Immature natural killer cell (primary cell): ENCODE measurements around the gene HEATR1. TPM values are rescaled to one million over a fixed set of nuclear protein-coding genes. Genes with fewer than 3 reads are reported as not detected.

Experiments used
- DNase-seq, 3 donors: peaks; one replicate each; pipeline ENCODE4 v3.0.0; 2022; ENCODE audit warnings: mixed read lengths in 1 of 3
- H3K27ac Mint-ChIP-seq, 6 donors: one replicate each; pipeline ENCODE4 v1.8.0; 2020; ENCODE audit warnings: mixed read lengths in 6 of 6, mild to moderate bottlenecking in 5 of 6, inconsistent platforms in 4 of 6, moderate library complexity in 3 of 6
- H3K27me3 Mint-ChIP-seq, 3 donors: one replicate each; pipeline ENCODE4 v1.8.0; 2020 to 2021; ENCODE audit warnings: low read depth in 3 of 3, mild to moderate bottlenecking in 3 of 3, mixed read lengths in 3 of 3, moderate library complexity in 3 of 3, inconsistent platforms in 1 of 3
- H3K36me3 Mint-ChIP-seq, 3 donors: one replicate each; pipeline ENCODE4 v1.8.0; 2020; ENCODE audit warnings: mixed read lengths in 3 of 3, inconsistent platforms in 2 of 3, mild to moderate bottlenecking in 2 of 3
- H3K4me1 Mint-ChIP-seq, 2 donors: one replicate each; pipeline ENCODE4 v1.8.0; 2020; ENCODE audit warnings: inconsistent platforms in 2 of 2, mild to moderate bottlenecking in 2 of 2, mixed read lengths in 2 of 2, moderate library complexity in 1 of 2
- H3K4me3 Mint-ChIP-seq, 5 donors: one replicate each; pipeline ENCODE4 v1.8.0; 2020; ENCODE audit warnings: mild to moderate bottlenecking in 5 of 5, mixed read lengths in 5 of 5, inconsistent platforms in 3 of 5, moderate library complexity in 3 of 5
- H3K9me3 Mint-ChIP-seq, 6 donors: one replicate each; pipeline ENCODE4 v1.8.0; 2020; ENCODE audit warnings: mild to moderate bottlenecking in 6 of 6, mixed read lengths in 6 of 6, inconsistent platforms in 4 of 6, moderate library complexity in 3 of 6
- polyA plus RNA-seq, 3 donors: library from polyadenylated mRNA; unstranded; fragments of 300-500 nt; fragmentation: Illumina TruSeq; gene quantifications; one replicate each; pipeline ENCODE4 v1.2.3, GENCODE V29; 2021

Gene HEATR1
- polyA plus RNA-seq: 10 to 100 TPM in 1 of 3 donors, 1 to 10 TPM in 2; 3.8 to 11.6 (median 4.6) TPM

GRCh38 chr1:236603991-236604904 lies at the start of gene HEATR1:
Gene HEATR1 (minus strand): TSS chr1:236604516. CDS start chr1:236604095, 421 bp downstream.
- H3K4me3 Mint-ChIP-seq: peak within 1 kb of the TSS; percentile 97 to 99 (median 98)
- H3K9me3 Mint-ChIP-seq: no peaks in the 10 kb centered on the region
- H3K36me3 Mint-ChIP-seq: peaks cover 0 to 13% (median 7%) of the 10 kb centered on the region in 3 donors
- H3K27me3 Mint-ChIP-seq: peaks cover 4 to 18% (median 14%) of the 10 kb centered on the region in 3 donors
- peaks cover 26 to 38% of the 10 kb centered on the region in 2 donors for H3K4me1 Mint-ChIP-seq
- peak; percentile 82 to 84 (median 82) for DNase-seq
- peak within 1 kb of the TSS; percentile 88 to 96 (median 92) for H3K27ac Mint-ChIP-seq

- peaks cover 0 to 2% (median 1%) of the 10 kb centered on the region in 3 donors for H3K27me3 Mint-ChIP-seq
- H3K36me3 Mint-ChIP-seq: no peaks in the 10 kb centered on the region
- H3K27ac Mint-ChIP-seq: no peak overlapping the region
- H3K4me3 Mint-ChIP-seq: no peak overlapping the region
- H3K9me3 Mint-ChIP-seq: no peaks in the 10 kb centered on the region
- no peak for DNase-seq
- no peaks in the 10 kb centered on the region for H3K4me1 Mint-ChIP-seq
Observed at GRCh38 chr1:236645016-236645680, 40.8 kb upstream of the HEATR1 start.

- no peak overlapping the region for H3K27ac Mint-ChIP-seq
- no peak overlapping the region for H3K4me3 Mint-ChIP-seq
- H3K9me3 Mint-ChIP-seq: no peaks in the 10 kb centered on the region
- peaks cover 0 to 2% (median 1%) of the 10 kb centered on the region in 3 donors for H3K27me3 Mint-ChIP-seq
- no peaks in the 10 kb centered on the region for H3K36me3 Mint-ChIP-seq
- H3K4me1 Mint-ChIP-seq: no peaks in the 10 kb centered on the region
- no peak for DNase-seq
Observed at GRCh38 chr1:236642763-236643162, 38.4 kb upstream of the HEATR1 start.

GRCh38 chr1:236639686-236640085 lies 35.4 kb upstream of the HEATR1 start:
- Mint-ChIP-seq H3K4me3 (no peak overlapping the region), H3K27ac (no peak overlapping the region), H3K27me3 (peaks cover 1 to 5% (median 3%) of the 10 kb centered on the region in 3 donors), H3K9me3 (no peaks in the 10 kb centered on the region), H3K4me1 (no peaks in the 10 kb centered on the region), H3K36me3 (peaks cover 0 to 3% (median 0%) of the 10 kb centered on the region in 3 donors)
- DNase-seq: no peak

- Mint-ChIP-seq H3K9me3 (no peaks in the 10 kb centered on the region), H3K27me3 (peaks cover 1 to 5% (median 3%) of the 10 kb centered on the region in 3 donors), H3K36me3 (peaks cover 0 to 3% (median 0%) of the 10 kb centered on the region in 3 donors), H3K27ac (no peak overlapping the region), H3K4me1 (no peaks in the 10 kb centered on the region), H3K4me3 (no peak overlapping the region)
- no peak for DNase-seq
Observed at GRCh38 chr1:236638945-236639344, 34.6 kb upstream of the HEATR1 start.

- Mint-ChIP-seq H3K27me3 (peaks cover 0 to 9% (median 1%) of the 10 kb centered on the region in 3 donors), H3K36me3 (peaks cover 0 to 3% (median 0%) of the 10 kb centered on the region in 3 donors), H3K27ac (no peak overlapping the region), H3K4me1 (no peaks in the 10 kb centered on the region), H3K4me3 (no peak overlapping the region), H3K9me3 (no peaks in the 10 kb centered on the region)
- DNase-seq: no peak
Observed at GRCh38 chr1:236636017-236636416, 31.7 kb upstream of the HEATR1 start.

- Mint-ChIP-seq H3K4me3 (no peak overlapping the region), H3K27ac (no peak overlapping the region), H3K9me3 (peaks cover 0 to 2% (median under 1%) of the 10 kb centered on the region in 6 donors), H3K27me3 (peaks cover 3 to 31% (median 7%) of the 10 kb centered on the region in 3 donors), H3K4me1 (no peaks in the 10 kb centered on the region), H3K36me3 (no peaks in the 10 kb centered on the region)
- DNase-seq: no peak
Observed at GRCh38 chr1:236627727-236628408, 23.6 kb upstream of the HEATR1 start.

- no peaks in the 10 kb centered on the region for H3K4me1 Mint-ChIP-seq
- peaks cover 0 to 4% (median 0%) of the 10 kb centered on the region in 3 donors for H3K36me3 Mint-ChIP-seq
- no peak overlapping the region for H3K27ac Mint-ChIP-seq
- H3K9me3 Mint-ChIP-seq: peaks cover 4 to 10% (median 7%) of the 10 kb centered on the region in 6 donors
- no peak overlapping the region for H3K4me3 Mint-ChIP-seq
- H3K27me3 Mint-ChIP-seq: peaks cover 7 to 50% (median 13%) of the 10 kb centered on the region in 3 donors
- no peak for DNase-seq
Observed at GRCh38 chr1:236623371-236624166, 19.3 kb upstream of the HEATR1 start.

GRCh38 chr1:236622407-236622806 lies 18.1 kb upstream of the HEATR1 start:
- Mint-ChIP-seq H3K4me1 (no peaks in the 10 kb centered on the region), H3K27ac (no peak overlapping the region), H3K27me3 (peaks cover 4 to 52% (median 11%) of the 10 kb centered on the region in 3 donors), H3K9me3 (peaks cover 4 to 10% (median 7%) of the 10 kb centered on the region in 6 donors), H3K36me3 (peaks cover 0 to 4% (median 0%) of the 10 kb centered on the region in 3 donors), H3K4me3 (no peak overlapping the region)
- no peak for DNase-seq

GRCh38 chr1:236619398-236619797 lies 15.1 kb upstream of the HEATR1 start:
- H3K27ac Mint-ChIP-seq: no peak overlapping the region
- no peaks in the 10 kb centered on the region for H3K4me1 Mint-ChIP-seq
- peaks cover 0 to 4% (median 0%) of the 10 kb centered on the region in 3 donors for H3K36me3 Mint-ChIP-seq
- peaks cover 4 to 39% (median 17%) of the 10 kb centered on the region in 3 donors for H3K27me3 Mint-ChIP-seq
- H3K9me3 Mint-ChIP-seq: peaks cover 4 to 10% (median 7%) of the 10 kb centered on the region in 6 donors
- DNase-seq: no peak
- H3K4me3 Mint-ChIP-seq: no peak overlapping the region

- H3K4me3 Mint-ChIP-seq: no peak overlapping the region
- no peak overlapping the region for H3K27ac Mint-ChIP-seq
- peaks cover 4 to 35% (median 17%) of the 10 kb centered on the region in 3 donors for H3K27me3 Mint-ChIP-seq
- no peaks in the 10 kb centered on the region for H3K4me1 Mint-ChIP-seq
- no peak for DNase-seq
- H3K9me3 Mint-ChIP-seq: peaks cover 4 to 10% (median 7%) of the 10 kb centered on the region in 6 donors
- peaks cover 0 to 4% (median 0%) of the 10 kb centered on the region in 3 donors for H3K36me3 Mint-ChIP-seq
Observed at GRCh38 chr1:236618507-236618906, 14.2 kb upstream of the HEATR1 start.

- Mint-ChIP-seq H3K4me1 (no peaks in the 10 kb centered on the region), H3K4me3 (no peak overlapping the region), H3K27ac (no peak overlapping the region), H3K9me3 (no peaks in the 10 kb centered on the region), H3K36me3 (no peaks in the 10 kb centered on the region), H3K27me3 (peaks cover 3 to 27% (median 15%) of the 10 kb centered on the region in 3 donors)
- DNase-seq: no peak
Observed at GRCh38 chr1:236615399-236616148, 11.3 kb upstream of the HEATR1 start.
